ENCODE measurements around the gene ADGRA3.

DNA sequence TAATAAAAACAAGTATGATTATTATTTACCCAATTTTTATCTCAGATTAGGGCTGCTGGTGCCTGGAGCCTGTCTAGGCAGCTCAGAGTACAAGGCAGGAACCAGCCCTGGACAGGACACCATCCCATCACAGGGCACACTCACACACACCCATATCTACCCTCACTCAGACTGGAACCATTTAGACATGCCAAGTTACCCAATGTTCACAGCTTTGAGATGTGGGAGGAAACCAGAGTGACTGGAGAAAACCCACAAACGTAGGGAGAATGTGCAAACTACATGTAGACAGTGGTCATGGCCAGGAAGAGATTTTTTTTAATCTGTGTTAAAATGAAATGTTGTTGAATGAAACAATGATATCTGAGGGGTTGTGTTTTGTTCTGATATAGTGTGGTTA is 35.7 kb upstream of the ADGRA3 start:
- TF ChIP-seq, protein P1, sequence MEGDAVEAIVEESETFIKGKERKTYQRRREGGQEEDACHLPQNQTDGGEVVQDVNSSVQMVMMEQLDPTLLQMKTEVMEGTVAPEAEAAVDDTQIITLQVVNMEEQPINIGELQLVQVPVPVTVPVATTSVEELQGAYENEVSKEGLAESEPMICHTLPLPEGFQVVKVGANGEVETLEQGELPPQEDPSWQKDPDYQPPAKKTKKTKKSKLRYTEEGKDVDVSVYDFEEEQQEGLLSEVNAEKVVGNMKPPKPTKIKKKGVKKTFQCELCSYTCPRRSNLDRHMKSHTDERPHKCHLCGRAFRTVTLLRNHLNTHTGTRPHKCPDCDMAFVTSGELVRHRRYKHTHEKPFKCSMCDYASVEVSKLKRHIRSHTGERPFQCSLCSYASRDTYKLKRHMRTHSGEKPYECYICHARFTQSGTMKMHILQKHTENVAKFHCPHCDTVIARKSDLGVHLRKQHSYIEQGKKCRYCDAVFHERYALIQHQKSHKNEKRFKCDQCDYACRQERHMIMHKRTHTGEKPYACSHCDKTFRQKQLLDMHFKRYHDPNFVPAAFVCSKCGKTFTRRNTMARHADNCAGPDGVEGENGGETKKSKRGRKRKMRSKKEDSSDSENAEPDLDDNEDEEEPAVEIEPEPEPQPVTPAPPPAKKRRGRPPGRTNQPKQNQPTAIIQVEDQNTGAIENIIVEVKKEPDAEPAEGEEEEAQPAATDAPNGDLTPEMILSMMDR (IDR thresholded peaks at IDR 0.05): no peak
- TF ChIP-seq EP300 (IDR thresholded peaks at IDR 0.05): no peak
- no peak for TF ChIP-seq POLR2A (IDR thresholded peaks at IDR 0.05)
